ENCODE results near the gene FARP2. TPM values are rescaled to one million over a fixed set of nuclear protein-coding genes. Genes with fewer than 3 reads are reported as not detected.

The FARP2 gene
- total and polyA plus RNA-seq, 10 donors: 9.1 to 72.8 (median 53.4) TPM

GRCh38 chr2:241386519-241386918 lies 30.4 kb downstream of the FARP2 start:
- peaks cover 5 to 28% (median 10%) of the 10 kb centered on the region in 6 donors for H3K4me1 ChIP-seq
- no peak overlapping the region for H3K4me3 ChIP-seq
- TF ChIP-seq CTCF (IDR thresholded peaks at IDR 0.05 in 8 of 11, conservative IDR thresholded peaks at IDR 0.05 in 3 of 11) (no peak), POLR2AphosphoS5 (IDR thresholded peaks at IDR 0.05) (no peak), POLR2A (IDR thresholded peaks at IDR 0.05) (no peak)
- no peaks in the 10 kb centered on the region for H3K9me3 ChIP-seq
- no peak for DNase-seq
- H3K27ac ChIP-seq: no peak overlapping the region
- WGBS, 5 donors: 79 to 91% (median 86%) methylated on average over 6 of the region's 6 CpGs
- intact Hi-C loops (cut with DNase I; ENCODE audit: low total_unique reads): no loop called here
- no peaks in the 10 kb centered on the region for H3K27me3 ChIP-seq (replicated peaks in 1 of 7)
- peaks cover 0 to 26% (median 3%) of the 10 kb centered on the region in 6 donors for H3K36me3 ChIP-seq

GRCh38 chr2:241389697-241390096 lies 33.6 kb downstream of the FARP2 start:
- Histone ChIP-seq H3K36me3 (peaks cover 0 to 5% (median 0%) of the 10 kb centered on the region in 6 donors), H3K4me1 (peaks cover 3 to 37% (median 14%) of the 10 kb centered on the region in 6 donors), H3K9me3 (no peaks in the 10 kb centered on the region), H3K27me3 (replicated peaks in 1 of 7) (no peaks in the 10 kb centered on the region), H3K4me3 (no peak overlapping the region), H3K27ac (no peak overlapping the region)
- WGBS, 5 donors: 70 to 85% (median 76%) methylated on average over 2 of the region's 2 CpGs
- no peak for DNase-seq
- intact Hi-C loops (cut with DNase I; ENCODE audit: low total_unique reads): no loop called here
- TF ChIP-seq CTCF (IDR thresholded peaks at IDR 0.05 in 8 of 11, conservative IDR thresholded peaks at IDR 0.05 in 3 of 11) (no peak), POLR2AphosphoS5 (IDR thresholded peaks at IDR 0.05) (no peak), POLR2A (IDR thresholded peaks at IDR 0.05) (no peak)

GRCh38 chr2:241390301-241391206 lies 34.5 kb downstream of the FARP2 start:
- H3K36me3 ChIP-seq: peaks cover 0 to 14% (median 0%) of the 10 kb centered on the region in 6 donors
- TF ChIP-seq POLR2AphosphoS5 (IDR thresholded peaks at IDR 0.05) (no peak), CTCF (IDR thresholded peaks at IDR 0.05 in 8 of 11, conservative IDR thresholded peaks at IDR 0.05 in 3 of 11) (no peak), POLR2A (IDR thresholded peaks at IDR 0.05) (no peak)
- WGBS, 5 donors: 70 to 83% (median 76%) methylated on average over 9 of the region's 9 CpGs

More at GRCh38 chr2:241390301-241391206, 34.5 kb downstream of the FARP2 start:
- intact Hi-C loops (cut with DNase I; ENCODE audit: low total_unique reads): no loop called here
- Histone ChIP-seq H3K4me1 (peaks cover 0 to 37% (median 14%) of the 10 kb centered on the region in 6 donors), H3K9me3 (no peaks in the 10 kb centered on the region), H3K27me3 (replicated peaks in 1 of 7) (no peaks in the 10 kb centered on the region), H3K4me3 (no peak overlapping the region), H3K27ac (no peak overlapping the region)
- no peak for DNase-seq

Measured in spleen (tissue), 11 donors.